Measurements from ENCODE around the gene PNKD.
A peak's percentile ranks its signal among the peaks of the same experiment; 100 is the strongest.

PNKD gene

GRCh38 chr2:218370410-218371063, 100.2 kb downstream of the PNKD start:
- H3K4me3 ChIP-seq (ENCODE audit: low read length) = no peak overlapping the region
- no peak for TF ChIP-seq CTCF (conservative IDR thresholded peaks at IDR 0.05; ENCODE audit: low read length)
- peak; percentile 67 for DNase-seq (ENCODE audit: low read depth)

- H3K4me3 ChIP-seq (ENCODE audit: low read length) = no peak overlapping the region
- TF ChIP-seq CTCF (conservative IDR thresholded peaks at IDR 0.05; ENCODE audit: low read length) = no peak
- no peak for DNase-seq (ENCODE audit: low read depth)
These were observed 101.6 kb downstream of the PNKD start for GRCh38 chr2:218371983-218372350.

- H3K4me3 ChIP-seq (ENCODE audit: low read length) = no peak overlapping the region
- no peak for DNase-seq (ENCODE audit: low read depth)
- TF ChIP-seq CTCF (conservative IDR thresholded peaks at IDR 0.05; ENCODE audit: low read length) = no peak
These were observed 104.5 kb downstream of the PNKD start for GRCh38 chr2:218374795-218375194.

GRCh38 chr2:218375212-218375611, 104.9 kb downstream of the PNKD start:
- no peak for TF ChIP-seq CTCF (conservative IDR thresholded peaks at IDR 0.05; ENCODE audit: low read length)
- DNase-seq (ENCODE audit: low read depth) = peak; percentile 90
- no peak overlapping the region for H3K4me3 ChIP-seq (ENCODE audit: low read length)

GRCh38 chr2:218378053-218378452, 107.7 kb downstream of the PNKD start:
- no peak overlapping the region for H3K4me3 ChIP-seq (ENCODE audit: low read length)
- no peak for TF ChIP-seq CTCF (conservative IDR thresholded peaks at IDR 0.05; ENCODE audit: low read length)
- no peak for DNase-seq (ENCODE audit: low read depth)

- no peak within 1 kb of the TSS for H3K4me3 ChIP-seq (ENCODE audit: low read length)
- TF ChIP-seq CTCF (conservative IDR thresholded peaks at IDR 0.05; ENCODE audit: low read length) = no peak
- no peak for DNase-seq (ENCODE audit: low read depth)
These were observed 111.6 kb downstream of the PNKD start, which contains the start of gene SLC11A1 for GRCh38 chr2:218381916-218382366. TSS of gene SLC11A1 (plus strand) at chr2:218382273. CDS start at chr2:218382369, 96 bp downstream.

- no peak for TF ChIP-seq CTCF (conservative IDR thresholded peaks at IDR 0.05; ENCODE audit: low read length)
- H3K4me3 ChIP-seq (ENCODE audit: low read length) = no peak overlapping the region
- DNase-seq (ENCODE audit: low read depth) = no peak
These were observed 112.5 kb downstream of the PNKD start for GRCh38 chr2:218382785-218383184.

Measured in AG10803 (cell line).